Colonic mucosa (tissue), 4 donors: ENCODE results near the gene PTPRM. TPM values are rescaled to one million over a fixed set of nuclear protein-coding genes. Genes with fewer than 3 reads are reported as not detected.

ENCODE experiments used
- DNase-seq: peaks from one replicate; pipeline ENCODE4 v3.0.0-alpha.2; 2020
- H3K27ac ChIP-seq: fragments of 200-600 bp; one replicate; pipeline ENCODE4 v1.8.0; 2021
- H3K27me3 ChIP-seq: fragments of 200-600 bp; one replicate; pipeline ENCODE4 v1.8.0; 2021
- H3K36me3 ChIP-seq: fragments of 200-600 bp; one replicate; pipeline ENCODE4 v1.8.0; 2021
- H3K4me1 ChIP-seq: fragments of 200-600 bp; one replicate; pipeline ENCODE4 v1.8.0; 2021; ENCODE audit warnings: mild to moderate bottlenecking
- H3K4me3 ChIP-seq: fragments of 200-600 bp; one replicate; pipeline ENCODE4 v1.8.0; 2021
- H3K9ac ChIP-seq, 2 donors: one replicate each; pipeline ENCODE4 v1.7.0; 2013; ENCODE audit warnings: control low read depth in 2 of 2, low read depth in 2 of 2, low read length in 2 of 2
- H3K9me3 ChIP-seq: fragments of 200-600 bp; one replicate; pipeline ENCODE4 v1.8.0; 2021
- CTCF ChIP-seq: fragments of 200-600 bp; IDR thresholded peaks from one replicate; pipeline ENCODE4 v1.8.0; 2022; ENCODE audit warnings: antibody characterized with exemption, mild to moderate bottlenecking
- intact Hi-C: fragments of 100-400 bp; cut with DNase I; formaldehyde crosslinking; loops from one replicate; pipeline ENCODE4 v1.14.1; 2022
- total RNA-seq, 2 donors: library from RNA; stranded (reverse); fragmentation: NEBNext Ultra II Directional in 1 of 2; extraction: Animal tissue kit (Norgen Biotek cat#: 25700) in 1 of 2; gene quantifications; one replicate each; pipeline ENCODE4 v1.2.1, GENCODE V29; 2021
- donor health status: healthy.
- donor health status: DM: no; HTN: no; CAD: no.
- donor health status: DM: no; HTN: no; CAD: no.

Gene PTPRM
- total RNA-seq, 2 donors from 2014 or later, result 8.1 to 13.9 TPM

DNA sequence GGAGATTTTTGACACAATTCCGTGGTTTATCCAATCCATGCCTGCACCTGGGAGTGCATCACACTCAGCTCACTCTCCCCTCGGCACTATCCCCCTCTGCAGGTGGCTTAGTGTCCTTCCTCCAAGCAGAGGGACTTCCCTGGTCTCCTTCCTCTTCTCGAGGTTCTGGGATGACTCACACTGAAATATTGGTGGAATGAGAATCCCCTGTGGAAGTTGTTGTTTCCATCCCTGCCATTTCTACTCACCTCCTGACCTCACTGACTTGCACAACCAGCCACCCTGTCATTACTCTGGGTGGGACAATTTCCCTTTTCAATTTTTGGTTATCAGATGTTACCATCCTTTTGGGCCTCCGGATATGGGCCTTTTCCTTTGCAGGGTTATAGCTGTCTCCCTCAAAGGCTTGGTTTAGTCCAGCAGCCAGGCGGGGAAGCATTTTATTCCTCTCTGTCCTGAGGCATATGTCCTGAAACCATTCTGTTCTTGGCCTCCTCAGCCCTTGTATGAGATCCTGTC lies 59.9 kb downstream of the PTPRM start:
- Histone ChIP-seq H3K4me1 (no peaks in the 10 kb centered on the region), H3K9ac (no peak overlapping the region), H3K27me3 (no peaks in the 10 kb centered on the region), H3K27ac (no peak overlapping the region), H3K9me3 (no peaks in the 10 kb centered on the region), H3K36me3 (no peaks in the 10 kb centered on the region), H3K4me3 (no peak overlapping the region)
- DNase-seq, result no peak
- TF ChIP-seq CTCF, result no peak
- intact Hi-C loops, result no loop called here

DNA sequence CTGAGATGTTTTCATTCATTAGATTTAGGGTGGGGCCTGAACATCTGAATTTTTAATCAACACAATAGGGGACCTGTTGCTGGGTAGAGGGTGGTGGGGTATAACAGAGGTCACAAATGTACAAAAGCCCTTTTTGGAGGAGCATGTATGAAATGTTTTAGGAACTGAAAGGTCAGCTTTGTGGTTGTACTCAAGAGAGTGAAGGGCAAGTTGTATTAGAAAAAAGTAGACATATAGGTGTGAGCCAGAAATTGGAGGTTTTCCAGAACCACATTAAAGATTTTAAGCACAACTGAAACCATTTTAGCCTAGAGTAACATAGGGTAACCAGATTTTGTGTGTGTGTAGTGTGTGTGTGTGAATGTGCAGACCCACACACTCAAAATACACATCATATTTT lies 62.3 kb downstream of the PTPRM start:
- DNase-seq, result no peak
- no peaks in the 10 kb centered on the region for H3K27me3 ChIP-seq
- H3K4me3 ChIP-seq, result no peak overlapping the region
- no peak for TF ChIP-seq CTCF
- no peak overlapping the region for H3K9ac ChIP-seq
- H3K27ac ChIP-seq, result no peak overlapping the region
- intact Hi-C loops, result no loop called here
- H3K36me3 ChIP-seq, result no peaks in the 10 kb centered on the region
- no peaks in the 10 kb centered on the region for H3K4me1 ChIP-seq
- no peaks in the 10 kb centered on the region for H3K9me3 ChIP-seq

GRCh38 chr18:7630731-7631442 lies 63.8 kb downstream of the PTPRM start:
- H3K9ac ChIP-seq, result no peak overlapping the region

GRCh38 chr18:7632152-7633098 lies 65.3 kb downstream of the PTPRM start:
- intact Hi-C loops, result no loop called here
- no peak for DNase-seq
- no peak for TF ChIP-seq CTCF

More at GRCh38 chr18:7630731-7631442, 63.8 kb downstream of the PTPRM start:
- Histone ChIP-seq H3K4me3 (no peak overlapping the region), H3K9me3 (no peaks in the 10 kb centered on the region), H3K27ac (no peak overlapping the region), H3K36me3 (no peaks in the 10 kb centered on the region), H3K27me3 (no peaks in the 10 kb centered on the region), H3K4me1 (no peaks in the 10 kb centered on the region)
- no peak for TF ChIP-seq CTCF
- no peak for DNase-seq
- intact Hi-C loops, result no loop called here

GRCh38 chr18:7633171-7633570 lies 66.1 kb downstream of the PTPRM start:
- intact Hi-C loops, result no loop called here

More at GRCh38 chr18:7632152-7633098, 65.3 kb downstream of the PTPRM start:
- no peak overlapping the region for H3K9ac ChIP-seq
- H3K4me3 ChIP-seq, result no peak overlapping the region
- H3K27ac ChIP-seq, result no peak overlapping the region
- H3K4me1 ChIP-seq, result no peaks in the 10 kb centered on the region
- no peaks in the 10 kb centered on the region for H3K9me3 ChIP-seq
- no peaks in the 10 kb centered on the region for H3K27me3 ChIP-seq
- H3K36me3 ChIP-seq, result no peaks in the 10 kb centered on the region

More at GRCh38 chr18:7633171-7633570, 66.1 kb downstream of the PTPRM start:
- Histone ChIP-seq H3K9ac (no peak overlapping the region), H3K4me3 (no peak overlapping the region), H3K9me3 (no peaks in the 10 kb centered on the region), H3K4me1 (no peaks in the 10 kb centered on the region), H3K36me3 (no peaks in the 10 kb centered on the region), H3K27ac (no peak overlapping the region), H3K27me3 (no peaks in the 10 kb centered on the region)
- DNase-seq, result no peak
- no peak for TF ChIP-seq CTCF
